Natural killer cell (primary cell): ENCODE results near the gene CTNNA3. TPM values are rescaled to one million over a fixed set of nuclear protein-coding genes. Genes with fewer than 3 reads are reported as not detected.

Experiments
- ATAC-seq, 3 donors: fragments of 150-1000 bp in 2 of 3; fragments of 200-7000 bp in 1 of 3; cut with Tn5 transposase; 1 replicate in 1 of 3; 2 replicates in 2 of 3; pipeline ENCODE4 v1.10.0; 2021; ENCODE audit warnings: mild to moderate bottlenecking in 2 of 3, moderate library complexity in 2 of 3
- DNase-seq, 2 donors: peaks; one replicate each; pipeline versions ENCODE4 v3.0.0 to v3.0.0-alpha.2; 2013 to 2021; ENCODE audit warnings: mixed read lengths in 1 of 2
- H3K27ac ChIP-seq: one replicate; pipeline ENCODE4 v1.5.1; 2013; ENCODE audit warnings: mild to moderate bottlenecking, low read length
- H3K27me3 ChIP-seq: one replicate; pipeline ENCODE4 v1.6.1; 2013; ENCODE audit warnings: low read length; ENCODE audit not compliant: control insufficient read depth, insufficient read depth
- H3K36me3 ChIP-seq: one replicate; pipeline ENCODE4 v1.6.1; 2013; ENCODE audit warnings: low read length; ENCODE audit not compliant: control insufficient read depth, insufficient read depth
- H3K4me1 ChIP-seq: one replicate; pipeline ENCODE4 v1.6.1; 2013; ENCODE audit warnings: low read length; ENCODE audit not compliant: control insufficient read depth, insufficient read depth
- H3K4me3 ChIP-seq: one replicate; pipeline ENCODE4 v1.5.1; 2013; ENCODE audit warnings: low read length
- H3K9me3 ChIP-seq: one replicate; pipeline ENCODE4 v1.6.1; 2013; ENCODE audit warnings: low read length; ENCODE audit not compliant: control insufficient read depth, insufficient read depth
- H3K27ac Mint-ChIP-seq, 2 donors: one replicate each; pipeline ENCODE4 v1.8.0; 2022; ENCODE audit warnings: mild to moderate bottlenecking in 2 of 2, mixed read lengths in 2 of 2, moderate library complexity in 1 of 2
- H3K27me3 Mint-ChIP-seq, 2 donors: one replicate each; pipeline ENCODE4 v1.8.0; 2022; ENCODE audit warnings: low read depth in 2 of 2, mixed read lengths in 2 of 2
- H3K36me3 Mint-ChIP-seq: one replicate; pipeline ENCODE4 v1.8.0; 2022; ENCODE audit warnings: mixed read lengths
- H3K4me1 Mint-ChIP-seq, 2 donors: one replicate each; pipeline ENCODE4 v1.8.0; 2022; ENCODE audit warnings: mixed read lengths in 2 of 2
- H3K4me3 Mint-ChIP-seq: one replicate; pipeline ENCODE4 v1.8.0; 2022; ENCODE audit warnings: mild to moderate bottlenecking, moderate library complexity, mixed read lengths
- H3K9me3 Mint-ChIP-seq, 2 donors: one replicate each; pipeline ENCODE4 v1.8.0; 2022; ENCODE audit warnings: mixed read lengths in 2 of 2
- WGBS: methylation state at CpG from one replicate; pipeline ENCODE4 v1.1.7; 2013; ENCODE audit warnings: missing lambda C conversion rate; ENCODE audit not compliant: insufficient coverage; 5-methylcytosine and 5-hydroxymethylcytosine counted together
- intact Hi-C: fragments of 100-400 bp; cut with micrococcal nuclease; formaldehyde crosslinking; loops from one replicate; pipeline ENCODE4 v1.14.2; 2022
- total RNA-seq, 4 donors: library from RNA; stranded (reverse); fragments of 120-200 nt in 1 of 4; gene quantifications; one replicate each; pipeline versions ENCODE4 v1.2.3 to v1.2.4, GENCODE V29; 2013 to 2022
- TF ChIP-seq, protein P1 (sequence below): fragments of 200-600 bp; IDR thresholded peaks from one replicate; pipeline ENCODE4 v1.8.0; 2022; ENCODE audit warnings: antibody characterized with exemption

CTNNA3 gene
- total RNA-seq, 3 donors from 2014 or later (not counting 1 experiment from before 2014, with no cell fraction given) = not detected

DNA sequence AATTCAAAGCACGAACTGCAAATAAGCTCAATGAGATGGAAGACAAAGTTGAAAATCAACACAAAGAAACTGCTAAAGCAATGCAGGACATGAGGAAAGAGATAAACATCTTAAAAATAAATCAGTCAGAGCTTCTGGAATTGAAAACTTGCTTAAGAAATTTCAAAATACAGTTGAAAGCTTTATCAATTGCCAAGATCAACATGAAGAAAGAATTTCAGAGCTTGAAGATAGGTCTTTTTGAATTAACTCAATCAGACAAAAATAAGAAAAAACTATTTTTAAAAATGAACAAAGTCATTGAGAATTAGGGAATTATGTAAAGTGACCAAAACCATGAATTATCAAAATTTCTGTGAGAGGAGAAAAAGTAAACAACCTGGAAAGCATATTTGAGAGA lies 218.1 kb downstream of the CTNNA3 start:
- WGBS = 100% methylated on average over 1 of the region's 1 CpG
- Histone ChIP-seq H3K27me3 (no peaks in the 10 kb centered on the region), H3K9me3 (peaks cover 6% of the 10 kb centered on the region), H3K4me1 (no peaks in the 10 kb centered on the region), H3K4me3 (no peak overlapping the region), H3K36me3 (no peaks in the 10 kb centered on the region), H3K27ac (no peak overlapping the region)
- DNase-seq = no peak
- Mint-ChIP-seq H3K27ac (no peak overlapping the region), H3K27me3 (no peaks in the 10 kb centered on the region), H3K9me3 (peaks cover 16 to 19% of the 10 kb centered on the region in 2 donors), H3K36me3 (no peaks in the 10 kb centered on the region), H3K4me3 (no peak overlapping the region), H3K4me1 (no peaks in the 10 kb centered on the region)
- TF ChIP-seq, protein P1, sequence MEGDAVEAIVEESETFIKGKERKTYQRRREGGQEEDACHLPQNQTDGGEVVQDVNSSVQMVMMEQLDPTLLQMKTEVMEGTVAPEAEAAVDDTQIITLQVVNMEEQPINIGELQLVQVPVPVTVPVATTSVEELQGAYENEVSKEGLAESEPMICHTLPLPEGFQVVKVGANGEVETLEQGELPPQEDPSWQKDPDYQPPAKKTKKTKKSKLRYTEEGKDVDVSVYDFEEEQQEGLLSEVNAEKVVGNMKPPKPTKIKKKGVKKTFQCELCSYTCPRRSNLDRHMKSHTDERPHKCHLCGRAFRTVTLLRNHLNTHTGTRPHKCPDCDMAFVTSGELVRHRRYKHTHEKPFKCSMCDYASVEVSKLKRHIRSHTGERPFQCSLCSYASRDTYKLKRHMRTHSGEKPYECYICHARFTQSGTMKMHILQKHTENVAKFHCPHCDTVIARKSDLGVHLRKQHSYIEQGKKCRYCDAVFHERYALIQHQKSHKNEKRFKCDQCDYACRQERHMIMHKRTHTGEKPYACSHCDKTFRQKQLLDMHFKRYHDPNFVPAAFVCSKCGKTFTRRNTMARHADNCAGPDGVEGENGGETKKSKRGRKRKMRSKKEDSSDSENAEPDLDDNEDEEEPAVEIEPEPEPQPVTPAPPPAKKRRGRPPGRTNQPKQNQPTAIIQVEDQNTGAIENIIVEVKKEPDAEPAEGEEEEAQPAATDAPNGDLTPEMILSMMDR = no peak
- intact Hi-C loops = no loop called here
- ATAC-seq = no peak

DNA sequence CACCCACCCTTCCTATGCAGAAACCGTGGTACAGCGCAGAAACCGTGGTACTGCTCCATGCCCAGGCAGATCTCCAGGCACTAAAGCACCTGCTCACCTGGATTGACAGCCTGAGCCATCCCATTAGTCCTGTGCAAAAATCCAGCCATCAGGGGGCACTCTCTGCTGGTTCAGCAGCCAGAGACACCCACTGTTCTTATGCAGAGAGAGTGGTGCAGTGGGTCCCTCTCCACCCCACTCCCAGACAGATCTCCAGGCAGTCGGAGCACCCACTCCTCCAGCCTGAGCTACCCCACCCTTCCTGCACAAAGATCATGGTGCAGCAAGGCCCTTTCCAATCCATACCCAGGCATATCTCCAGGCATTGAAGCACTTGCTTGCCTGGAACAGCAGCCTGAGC lies 219.8 kb downstream of the CTNNA3 start:
- H3K27ac Mint-ChIP-seq = no peak overlapping the region
- Histone ChIP-seq H3K9me3 (peaks cover 6% of the 10 kb centered on the region), H3K36me3 (no peaks in the 10 kb centered on the region), H3K4me3 (no peak overlapping the region), H3K4me1 (no peaks in the 10 kb centered on the region), H3K27ac (no peak overlapping the region), H3K27me3 (no peaks in the 10 kb centered on the region)
- no peaks in the 10 kb centered on the region for H3K4me1 Mint-ChIP-seq
- intact Hi-C loops = no loop called here
- no peak for DNase-seq
- ATAC-seq = no peak
- TF ChIP-seq, protein P1 = no peak
- peaks cover 17 to 19% of the 10 kb centered on the region in 2 donors for H3K9me3 Mint-ChIP-seq
- no peaks in the 10 kb centered on the region for H3K27me3 Mint-ChIP-seq
- H3K4me3 Mint-ChIP-seq = no peak overlapping the region
- H3K36me3 Mint-ChIP-seq = no peaks in the 10 kb centered on the region
- WGBS = 80% methylated on average over 4 of the region's 4 CpGs

DNA sequence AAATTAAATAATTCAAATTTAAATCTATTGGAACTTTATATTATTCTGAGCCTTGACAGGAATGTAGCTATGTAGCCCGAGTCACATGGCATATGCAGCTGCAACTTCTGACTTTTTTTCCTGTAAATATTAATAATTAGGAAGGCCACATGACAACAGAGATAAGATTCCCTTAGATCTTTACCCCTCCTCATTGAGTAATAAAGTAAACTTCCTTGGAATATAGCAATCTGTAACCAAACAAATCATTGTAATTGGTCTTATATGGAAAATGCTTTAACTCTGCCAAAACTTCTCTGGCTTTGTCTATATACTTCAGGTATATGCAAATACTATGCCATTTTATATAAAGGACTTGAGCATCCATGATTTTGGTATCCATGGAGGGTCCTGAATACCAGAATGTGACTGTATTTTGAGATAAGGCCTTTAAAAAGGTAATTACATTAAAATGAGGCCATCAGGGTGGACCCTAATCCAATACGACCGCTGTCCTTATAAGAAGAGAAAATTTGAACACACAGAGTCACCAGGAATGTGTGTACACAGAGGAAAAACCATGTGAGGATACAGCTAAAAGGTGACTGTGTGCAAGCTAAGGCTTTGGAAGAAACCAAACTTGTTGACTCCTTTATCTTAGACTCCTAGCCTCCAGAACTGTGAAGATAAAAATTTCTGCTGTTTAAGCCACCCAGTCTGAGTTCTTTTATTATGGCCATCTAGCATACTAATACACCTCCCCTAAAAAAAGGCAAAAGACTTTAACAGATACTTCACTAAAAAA lies 222.0 kb downstream of the CTNNA3 start:
- no peaks in the 10 kb centered on the region for H3K4me1 ChIP-seq
- peaks cover 14 to 17% of the 10 kb centered on the region in 2 donors for H3K9me3 Mint-ChIP-seq
- H3K4me3 Mint-ChIP-seq = no peak overlapping the region
- TF ChIP-seq, protein P1 = no peak
- H3K9me3 ChIP-seq = peaks cover 6% of the 10 kb centered on the region
- H3K27me3 ChIP-seq = no peaks in the 10 kb centered on the region
- H3K36me3 ChIP-seq = no peaks in the 10 kb centered on the region
- DNase-seq = no peak
- H3K4me3 ChIP-seq = no peak overlapping the region
- H3K27ac ChIP-seq = no peak overlapping the region
- intact Hi-C loops = no loop called here
- H3K27me3 Mint-ChIP-seq = no peaks in the 10 kb centered on the region
- no peaks in the 10 kb centered on the region for H3K36me3 Mint-ChIP-seq
- H3K27ac Mint-ChIP-seq = no peak overlapping the region
- 90% methylated on average over 2 of the region's 3 CpGs for WGBS
- no peaks in the 10 kb centered on the region for H3K4me1 Mint-ChIP-seq
- no peak for ATAC-seq

DNA sequence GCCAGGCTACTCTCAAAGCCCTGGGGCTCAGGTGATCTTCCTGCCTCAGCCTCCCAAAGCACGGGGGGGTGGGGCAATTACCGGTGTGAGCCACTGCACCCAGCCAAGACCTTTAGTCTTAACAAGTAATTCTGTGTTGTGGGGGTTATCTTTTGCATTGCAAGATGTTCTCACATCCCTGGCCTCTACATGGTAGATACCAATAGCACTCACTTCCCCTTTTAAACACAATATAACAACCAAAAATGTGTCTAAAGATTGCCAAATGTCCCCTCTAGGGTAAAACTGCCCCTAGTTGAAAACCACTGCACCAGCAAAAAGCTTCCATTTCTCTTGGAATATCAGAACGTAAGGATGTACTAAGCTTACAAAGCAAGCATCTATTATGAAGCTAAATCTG lies 225.0 kb downstream of the CTNNA3 start:
- Mint-ChIP-seq H3K9me3 (peaks cover 9 to 12% of the 10 kb centered on the region in 2 donors), H3K27ac (no peak overlapping the region), H3K27me3 (no peaks in the 10 kb centered on the region), H3K36me3 (no peaks in the 10 kb centered on the region), H3K4me3 (no peak overlapping the region), H3K4me1 (no peaks in the 10 kb centered on the region)
- TF ChIP-seq, protein P1 = no peak
- 77% methylated on average over 3 of the region's 3 CpGs for WGBS
- Histone ChIP-seq H3K27ac (no peak overlapping the region), H3K4me3 (no peak overlapping the region), H3K36me3 (no peaks in the 10 kb centered on the region), H3K4me1 (no peaks in the 10 kb centered on the region), H3K27me3 (no peaks in the 10 kb centered on the region), H3K9me3 (no peaks in the 10 kb centered on the region)
- ATAC-seq = no peak
- DNase-seq = no peak
- intact Hi-C loops = no loop called here
